Measurements from ENCODE around the gene UBE2B. TPM values are rescaled to one million over a fixed set of nuclear protein-coding genes. Genes with fewer than 3 reads are reported as not detected.
A peak's percentile ranks its signal among the peaks of the same experiment; 100 is the strongest.

The UBE2B gene
- total and polyA plus RNA-seq, 10 of the 15 experiments (the other 5 are each of a cell fraction or from before 2014, with no cell fraction given) = 10.8 to 179 (median 61.3) TPM

DNA sequence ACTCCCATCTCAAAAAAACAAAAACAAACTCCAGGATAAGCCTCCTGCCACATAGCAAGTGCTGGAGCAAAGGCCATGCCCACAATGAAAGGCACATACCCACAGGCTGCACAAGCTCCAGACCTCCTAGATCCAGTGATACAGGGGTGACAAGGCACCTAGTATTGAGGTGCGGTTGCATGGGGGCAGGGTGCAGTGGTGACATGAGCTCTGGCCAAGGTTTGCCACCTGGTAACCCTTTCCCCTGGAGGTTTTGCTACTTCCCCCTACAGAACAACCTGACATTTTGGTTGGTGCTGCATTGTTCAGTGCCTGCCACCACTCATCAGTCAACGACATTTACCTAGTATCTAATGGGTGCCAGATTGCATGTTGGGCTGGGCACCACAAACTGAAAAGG lies 25.8 kb downstream of the UBE2B start:
- intact Hi-C loops (cut with micrococcal nuclease; ENCODE audit: unreplicated experiment) (no loop called here), in situ Hi-C loops (cut with MboI) (no loop called here)
- Histone ChIP-seq H3K36me3 (ENCODE audit: control insufficient read depth in 2 of 2, insufficient read depth in 2 of 2, low read length in 1 of 2) (peaks cover 2 to 14% of the 10 kb centered on the region in 2 experiments; a peak in 3 of 4 replicates), H3K4me2 (ENCODE audit: control insufficient read depth, insufficient read depth) (no peak overlapping the region), H3K9me3 (replicated peaks; ENCODE audit: control insufficient read depth, insufficient read depth, low read length) (no peaks in the 10 kb centered on the region), H4K20me1 (ENCODE audit: control insufficient read depth, insufficient read depth) (no peaks in the 10 kb centered on the region), H3K4me3 (no peak overlapping the region), H3K9ac (ENCODE audit: control insufficient read depth, insufficient read depth, low read length) (no peak overlapping the region), H3K79me2 (ENCODE audit: control insufficient read depth, insufficient read depth, low read length) (no peaks in the 10 kb centered on the region), H3K27me3 (replicated peaks in 1 of 2; ENCODE audit: control insufficient read depth in 2 of 2, insufficient read depth in 2 of 2, low read length in 1 of 2) (no peaks in the 10 kb centered on the region), H3K4me1 (ENCODE audit: control insufficient read depth, insufficient read depth, low read length) (no peaks in the 10 kb centered on the region), H2AFZ (ENCODE audit: control insufficient read depth, low read depth, low read length) (no peak overlapping the region), H3K27ac (ENCODE audit: control insufficient read depth, insufficient read depth) (no peak overlapping the region)
- WGBS (ENCODE audit: insufficient coverage, insufficient replicate concordance, low lambda C conversion rate, missing lambda C conversion rate) = 47% methylated on average over 2 of the region's 2 CpGs
- FAIRE-seq (no peak), ATAC-seq (no peak), DNase-seq (ENCODE audit: low read depth, low spot score) (no peak)
- ChIA-PET SMC1A (ENCODE audit: uncharacterized antibody, unreplicated experiment) (interaction anchor here (1.1 to 3.8 kb wide), 3 partner anchors 9 to 25 kb away, joined by 3 to 11 read pairs (median 6); no protein-coding TSS in a partner anchor), POLR2A (interaction anchor here (1.8 kb wide), 1 partner anchor 15 kb away, joined by 5 read pairs; the partner anchor contains the start of gene CDKN2AIPNL), CTCF (interaction anchor here (1.1 to 1.4 kb wide), 3 partner anchors 12 to 181 kb away, joined by 3 to 4 read pairs (median 3); no protein-coding TSS in a partner anchor), RAD21 (ENCODE audit: unreplicated experiment) (no interaction called here)
- no TSS peak for BruUV-seq (replicated peaks)
- TF ChIP-seq, protein P1, sequence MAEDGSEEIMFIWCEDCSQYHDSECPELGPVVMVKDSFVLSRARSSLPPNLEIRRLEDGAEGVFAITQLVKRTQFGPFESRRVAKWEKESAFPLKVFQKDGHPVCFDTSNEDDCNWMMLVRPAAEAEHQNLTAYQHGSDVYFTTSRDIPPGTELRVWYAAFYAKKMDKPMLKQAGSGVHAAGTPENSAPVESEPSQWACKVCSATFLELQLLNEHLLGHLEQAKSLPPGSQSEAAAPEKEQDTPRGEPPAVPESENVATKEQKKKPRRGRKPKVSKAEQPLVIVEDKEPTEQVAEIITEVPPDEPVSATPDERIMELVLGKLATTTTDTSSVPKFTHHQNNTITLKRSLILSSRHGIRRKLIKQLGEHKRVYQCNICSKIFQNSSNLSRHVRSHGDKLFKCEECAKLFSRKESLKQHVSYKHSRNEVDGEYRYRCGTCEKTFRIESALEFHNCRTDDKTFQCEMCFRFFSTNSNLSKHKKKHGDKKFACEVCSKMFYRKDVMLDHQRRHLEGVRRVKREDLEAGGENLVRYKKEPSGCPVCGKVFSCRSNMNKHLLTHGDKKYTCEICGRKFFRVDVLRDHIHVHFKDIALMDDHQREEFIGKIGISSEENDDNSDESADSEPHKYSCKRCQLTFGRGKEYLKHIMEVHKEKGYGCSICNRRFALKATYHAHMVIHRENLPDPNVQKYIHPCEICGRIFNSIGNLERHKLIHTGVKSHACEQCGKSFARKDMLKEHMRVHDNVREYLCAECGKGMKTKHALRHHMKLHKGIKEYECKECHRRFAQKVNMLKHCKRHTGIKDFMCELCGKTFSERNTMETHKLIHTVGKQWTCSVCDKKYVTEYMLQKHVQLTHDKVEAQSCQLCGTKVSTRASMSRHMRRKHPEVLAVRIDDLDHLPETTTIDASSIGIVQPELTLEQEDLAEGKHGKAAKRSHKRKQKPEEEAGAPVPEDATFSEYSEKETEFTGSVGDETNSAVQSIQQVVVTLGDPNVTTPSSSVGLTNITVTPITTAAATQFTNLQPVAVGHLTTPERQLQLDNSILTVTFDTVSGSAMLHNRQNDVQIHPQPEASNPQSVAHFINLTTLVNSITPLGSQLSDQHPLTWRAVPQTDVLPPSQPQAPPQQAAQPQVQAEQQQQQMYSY (CRISPR knock-in tag; IDR thresholded peaks at IDR 0.05) = no peak
- 0 out of 2 replicates have a peak, but pooled peaks have one; percentile 6 for TF ChIP-seq ZBED1 (IDR thresholded peaks at IDR 0.05; ENCODE audit: borderline replicate concordance)
- peak; percentile 50; the same call in 1 of the 2 replicates for TF ChIP-seq POLR2AphosphoS5 (IDR thresholded peaks at IDR 0.05; ENCODE audit: low read length)
- peak; percentile 52; the same call in 1 of the 2 replicates for TF ChIP-seq POLR2A (IDR thresholded peaks at IDR 0.05; ENCODE audit: low read depth, low read length)

All from GM12878 (cell line).